ENCODE results near the gene BTBD16. TPM values are rescaled to one million over a fixed set of nuclear protein-coding genes. Genes with fewer than 3 reads are reported as not detected.

BTBD16 gene
- total and polyA plus RNA-seq, 2 of the 13 experiments (the other 11 are each of a cell fraction or from before 2014, with no cell fraction given), result 5.0 to 11.9 TPM

- DNase-seq (ENCODE audit: low spot score) (no peak), ATAC-seq (no peak), FAIRE-seq (no peak)
- WGBS (ENCODE audit: low lambda C conversion rate), result 100% methylated on average over 5 of the region's 5 CpGs
- Histone ChIP-seq H3K9me3 (ENCODE audit: low read length) (no peaks in the 10 kb centered on the region), H4K20me1 (ENCODE audit: insufficient read depth, low read length) (no peaks in the 10 kb centered on the region), H2AFZ (ENCODE audit: low read length) (no peak overlapping the region), H3K79me2 (ENCODE audit: insufficient read depth, low read length) (no peaks in the 10 kb centered on the region), H3K4me1 (ENCODE audit: insufficient read depth, low read length) (no peaks in the 10 kb centered on the region), H3K4me3 (replicated peaks in 1 of 3; ENCODE audit: insufficient read depth in 1 of 3, low read depth in 2 of 3, low read length in 3 of 3) (no peak overlapping the region), H3K4me2 (ENCODE audit: low read depth, low read length) (no peak overlapping the region), H3K36me3 (replicated peaks in 1 of 2; ENCODE audit: control insufficient read depth in 1 of 2, insufficient read depth in 2 of 2, low read length in 2 of 2) (peaks cover 25 to 68% of the 10 kb centered on the region in 2 experiments), H3K9ac (ENCODE audit: insufficient read depth, low read depth, low read length) (no peak overlapping the region), H3K27me3 (ENCODE audit: control insufficient read depth in 1 of 2, insufficient read depth in 2 of 2, low read length in 2 of 2) (no peaks in the 10 kb centered on the region), H3K27ac (ENCODE audit: extremely low read length, insufficient read depth, low read length) (no peak overlapping the region)
- no TSS peak for BruUV-seq (replicated peaks)
- ChIA-PET CTCF (ENCODE audit: low intra/inter-chr PET ratio, low total read pairs) (no interaction called here), POLR2A (no interaction called here)
- in situ Hi-C loops (cut with HindIII; ENCODE audit: extremely low pct_ligation_motif_present, low pct_unique_long_range_greater_than_20kb) (no loop called here), intact Hi-C loops (cut with micrococcal nuclease; ENCODE audit: unreplicated experiment) (no loop called here)
- TF ChIP-seq POLR2G (IDR thresholded peaks at IDR 0.05; ENCODE audit: low read depth, low read length), result no peak
- TF ChIP-seq ZFP36L1 (CRISPR knock-in tag; IDR thresholded peaks at IDR 0.05), result no peak
- no peak for TF ChIP-seq YY1 (IDR thresholded peaks at IDR 0.05; ENCODE audit: insufficient read depth, insufficient replicate concordance, low read depth, low read length)
Observed at GRCh38 chr10:122221958-122222357, 49.1 kb upstream of the BTBD16 start.

GRCh38 chr10:122222638-122223037 is 48.5 kb upstream of the BTBD16 start:
- H3K9me3 ChIP-seq (ENCODE audit: low read length), result no peaks in the 10 kb centered on the region
- H3K4me2 ChIP-seq (ENCODE audit: low read depth, low read length), result no peak overlapping the region
- H3K4me3 ChIP-seq (replicated peaks in 1 of 3; ENCODE audit: insufficient read depth in 1 of 3, low read depth in 2 of 3, low read length in 3 of 3), result no peak overlapping the region
- in situ Hi-C loops (cut with HindIII; ENCODE audit: extremely low pct_ligation_motif_present, low pct_unique_long_range_greater_than_20kb), result no loop called here
- intact Hi-C loops (cut with micrococcal nuclease; ENCODE audit: unreplicated experiment), result no loop called here
- no peak overlapping the region for H3K27ac ChIP-seq (ENCODE audit: extremely low read length, insufficient read depth, low read length)
- 98% methylated on average over 7 of the region's 7 CpGs for WGBS (ENCODE audit: low lambda C conversion rate)
- no peak overlapping the region for H3K9ac ChIP-seq (ENCODE audit: insufficient read depth, low read depth, low read length)
- ATAC-seq (no peak), DNase-seq (ENCODE audit: low spot score) (no peak), FAIRE-seq (no peak)
- CTCF ChIA-PET (ENCODE audit: low intra/inter-chr PET ratio, low total read pairs), result no interaction called here
- H3K36me3 ChIP-seq (replicated peaks in 1 of 2; ENCODE audit: control insufficient read depth in 1 of 2, insufficient read depth in 2 of 2, low read length in 2 of 2), result peaks cover 30 to 69% of the 10 kb centered on the region in 2 experiments
- H3K27me3 ChIP-seq (ENCODE audit: control insufficient read depth in 1 of 2, insufficient read depth in 2 of 2, low read length in 2 of 2), result no peaks in the 10 kb centered on the region
- H3K4me1 ChIP-seq (ENCODE audit: insufficient read depth, low read length), result no peaks in the 10 kb centered on the region
- TF ChIP-seq NCOA5 (CRISPR knock-in tag; IDR thresholded peaks at IDR 0.05) (no peak), RBAK (CRISPR knock-in tag; IDR thresholded peaks at IDR 0.05) (no peak), PPARG (CRISPR knock-in tag; conservative IDR thresholded peaks at IDR 0.05) (no peak), MAFF (IDR thresholded peaks at IDR 0.05; ENCODE audit: low read depth, low read length) (no peak), CHD4 (IDR thresholded peaks at IDR 0.05; ENCODE audit: borderline replicate concordance, low read length) (no peak), ZKSCAN5 (CRISPR knock-in tag; IDR thresholded peaks at IDR 0.05) (no peak), ZNF354B (CRISPR knock-in tag; IDR thresholded peaks at IDR 0.05) (no peak), ZNF597 (CRISPR knock-in tag; IDR thresholded peaks at IDR 0.05) (no peak), ZNF335 (CRISPR knock-in tag; IDR thresholded peaks at IDR 0.05) (no peak), JUNB (CRISPR knock-in tag; IDR thresholded peaks at IDR 0.05; ENCODE audit: borderline replicate concordance) (no peak), IRF2 (CRISPR knock-in tag; IDR thresholded peaks at IDR 0.05) (no peak)
- no TSS peak for BruUV-seq (replicated peaks)
- POLR2A ChIA-PET, result no interaction called here
- H2AFZ ChIP-seq (ENCODE audit: low read length), result no peak overlapping the region
- no peaks in the 10 kb centered on the region for H4K20me1 ChIP-seq (ENCODE audit: insufficient read depth, low read length)
- no peaks in the 10 kb centered on the region for H3K79me2 ChIP-seq (ENCODE audit: insufficient read depth, low read length)

Measured in HepG2 (cell line).